DMS 273 treated with DMSO at 0.1 percent for 48 hours (cell line): ENCODE results near the gene SLC2A1.

ENCODE experiments used
- DNase-seq: peaks from one replicate; lab custom pipeline; 2025; lab: John Stamatoyannopoulos, UW

The SLC2A1 gene

GRCh38 chr1:42958488-42959319 is at the start of gene SLC2A1:
Gene SLC2A1, minus strand, starts transcription at chr1:42958868. Its CDS starts 217 bp downstream, at chr1:42958651.
- peak; percentile 79 for DNase-seq

GRCh38 chr1:43007377-43008114 is 48.9 kb upstream of the SLC2A1 start:
- DNase-seq, result no peak

- DNase-seq, result no peak
Observed at GRCh38 chr1:43005460-43006361, 47.0 kb upstream of the SLC2A1 start.

GRCh38 chr1:43004587-43005459 is 46.2 kb upstream of the SLC2A1 start:
- DNase-seq, result no peak

GRCh38 chr1:43002766-43003165 is 44.1 kb upstream of the SLC2A1 start:
- DNase-seq, result no peak

- no peak for DNase-seq
Observed at GRCh38 chr1:43002116-43002515, 43.4 kb upstream of the SLC2A1 start.

GRCh38 chr1:43001434-43001833 is 42.8 kb upstream of the SLC2A1 start:
- DNase-seq, result no peak

- DNase-seq, result no peak
Observed at GRCh38 chr1:43000271-43000670, 41.6 kb upstream of the SLC2A1 start.

- no peak for DNase-seq
Observed at GRCh38 chr1:42999308-42999707, 40.6 kb upstream of the SLC2A1 start.

- DNase-seq, result no peak
Observed at GRCh38 chr1:42998386-42998785, 39.7 kb upstream of the SLC2A1 start.

- DNase-seq, result no peak
Observed at GRCh38 chr1:42996384-42996970, 37.8 kb upstream of the SLC2A1 start.

- no peak for DNase-seq
Observed at GRCh38 chr1:42993502-42994136, 35.0 kb upstream of the SLC2A1 start.

- DNase-seq, result no peak
Observed at GRCh38 chr1:42992054-42992571, 33.4 kb upstream of the SLC2A1 start.

GRCh38 chr1:42990757-42991346 is 32.2 kb upstream of the SLC2A1 start:
- no peak for DNase-seq

- no peak for DNase-seq
Observed at GRCh38 chr1:42983693-42984092, 25.0 kb upstream of the SLC2A1 start.

GRCh38 chr1:42983253-42983652 is 24.6 kb upstream of the SLC2A1 start:
- DNase-seq, result no peak

- no peak for DNase-seq
Observed at GRCh38 chr1:42982641-42983040, 24.0 kb upstream of the SLC2A1 start.

- no peak for DNase-seq
Observed at GRCh38 chr1:42981871-42982270, 23.2 kb upstream of the SLC2A1 start.

GRCh38 chr1:42981255-42981805 is 22.7 kb upstream of the SLC2A1 start:
- no peak for DNase-seq
